Stimulated activated CD4-positive, alpha-beta T cell treated with anti-CD3 and anti-CD28 coated beads, Interleukin-12 subunit alpha, Interleukin-12 subunit beta, amount 100 ng/mL, for 48 hours (primary cell): Measurements from ENCODE around the gene HDAC8.
"Not testable (repeated sequence)": the region's sequence is repeated elsewhere in the genome, so short reads cannot be mapped to it uniquely, and the experiment has no call there.

Source experiments
- DNase-seq, 3 donors: peaks; one replicate each; pipeline ENCODE4 v3.0.0-alpha.2; 2020; ENCODE audit warnings: low read depth in 2 of 3, low spot score in 1 of 3

HDAC8 gene

GRCh38 chrX:72572248-72573157 is at the start of gene HDAC8:
Gene HDAC8, minus strand, starts transcription at chrX:72572843. Its CDS starts 82 bp downstream, at chrX:72572761.
- peak; percentile 13 to 26 (median 15) for DNase-seq

GRCh38 chrX:72621625-72622485 is 49.2 kb upstream of the HDAC8 start:
- peak in 1 of 3 donors; percentile 58 for DNase-seq

- DNase-seq, result no peak
Measured at GRCh38 chrX:72621163-72621562, 48.5 kb upstream of the HDAC8 start.

GRCh38 chrX:72620550-72621145 is 48.0 kb upstream of the HDAC8 start:
- peak; percentile 17 to 20 (median 20) for DNase-seq

GRCh38 chrX:72609313-72609712 is 36.7 kb upstream of the HDAC8 start:
- no peak for DNase-seq

- no peak for DNase-seq
Measured at GRCh38 chrX:72604705-72605104, 32.1 kb upstream of the HDAC8 start.

GRCh38 chrX:72604112-72604511 is 31.5 kb upstream of the HDAC8 start:
- DNase-seq, result no peak

GRCh38 chrX:72591038-72591437 is 18.4 kb upstream of the HDAC8 start:
- DNase-seq, result not testable (repeated sequence)

- DNase-seq, result no peak
Measured at GRCh38 chrX:72584163-72584562, 11.5 kb upstream of the HDAC8 start.

GRCh38 chrX:72576141-72576894 is 3.7 kb upstream of the HDAC8 start:
- no peak for DNase-seq

GRCh38 chrX:72573158-72573511 is 492 bp upstream of the HDAC8 start:
- DNase-seq, result no peak

- DNase-seq, result no peak
Measured at GRCh38 chrX:72569786-72570185, 2.9 kb downstream of the HDAC8 start.

GRCh38 chrX:72568406-72569092 is 4.1 kb downstream of the HDAC8 start:
- DNase-seq, result no peak

- no peak for DNase-seq
Measured at GRCh38 chrX:72566448-72566847, 6.2 kb downstream of the HDAC8 start.

- not testable (repeated sequence) for DNase-seq
Measured at GRCh38 chrX:72559655-72560054, 13.0 kb downstream of the HDAC8 start.

- no peak for DNase-seq
Measured at GRCh38 chrX:72554448-72555140, 18.0 kb downstream of the HDAC8 start.

GRCh38 chrX:72552443-72552842 is 20.2 kb downstream of the HDAC8 start:
- DNase-seq, result not testable (repeated sequence)

GRCh38 chrX:72545990-72546389 is 26.7 kb downstream of the HDAC8 start:
- DNase-seq, result no peak

- no peak for DNase-seq
Measured at GRCh38 chrX:72540318-72540717, 32.3 kb downstream of the HDAC8 start.

- DNase-seq, result no peak
Measured at GRCh38 chrX:72539822-72540221, 32.8 kb downstream of the HDAC8 start.
